ENCODE results near the gene HIVEP2.

HIVEP2 gene

DNA sequence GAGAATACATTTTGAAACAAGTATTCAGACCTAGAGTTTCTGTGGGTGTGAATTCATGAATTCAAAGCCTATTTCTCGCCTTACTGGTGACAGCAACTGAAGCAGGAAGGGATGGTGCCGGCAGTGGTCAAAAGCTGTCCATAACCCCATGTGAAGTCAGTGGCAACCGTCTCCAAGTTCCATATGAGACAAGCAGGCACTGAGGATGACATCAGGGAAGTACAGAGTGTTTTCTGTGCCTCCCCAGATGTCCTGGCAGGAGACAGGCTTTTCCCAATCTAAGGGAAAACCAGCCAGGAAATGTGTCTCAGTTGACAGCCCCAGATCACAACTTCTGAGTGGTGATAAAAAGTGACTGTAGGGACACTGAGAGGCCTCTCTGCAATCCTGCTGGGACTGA is 66.6 kb downstream of the HIVEP2 start:
- TF ChIP-seq, protein P1, sequence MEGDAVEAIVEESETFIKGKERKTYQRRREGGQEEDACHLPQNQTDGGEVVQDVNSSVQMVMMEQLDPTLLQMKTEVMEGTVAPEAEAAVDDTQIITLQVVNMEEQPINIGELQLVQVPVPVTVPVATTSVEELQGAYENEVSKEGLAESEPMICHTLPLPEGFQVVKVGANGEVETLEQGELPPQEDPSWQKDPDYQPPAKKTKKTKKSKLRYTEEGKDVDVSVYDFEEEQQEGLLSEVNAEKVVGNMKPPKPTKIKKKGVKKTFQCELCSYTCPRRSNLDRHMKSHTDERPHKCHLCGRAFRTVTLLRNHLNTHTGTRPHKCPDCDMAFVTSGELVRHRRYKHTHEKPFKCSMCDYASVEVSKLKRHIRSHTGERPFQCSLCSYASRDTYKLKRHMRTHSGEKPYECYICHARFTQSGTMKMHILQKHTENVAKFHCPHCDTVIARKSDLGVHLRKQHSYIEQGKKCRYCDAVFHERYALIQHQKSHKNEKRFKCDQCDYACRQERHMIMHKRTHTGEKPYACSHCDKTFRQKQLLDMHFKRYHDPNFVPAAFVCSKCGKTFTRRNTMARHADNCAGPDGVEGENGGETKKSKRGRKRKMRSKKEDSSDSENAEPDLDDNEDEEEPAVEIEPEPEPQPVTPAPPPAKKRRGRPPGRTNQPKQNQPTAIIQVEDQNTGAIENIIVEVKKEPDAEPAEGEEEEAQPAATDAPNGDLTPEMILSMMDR (IDR thresholded peaks at IDR 0.05) = no peak
- Histone ChIP-seq H3K36me3 (no peaks in the 10 kb centered on the region), H3K9me3 (no peaks in the 10 kb centered on the region), H3K4me3 (no peak overlapping the region), H3K4me1 (peaks cover 0 to 37% (median 3%) of the 10 kb centered on the region in 4 donors), H3K27me3 (no peaks in the 10 kb centered on the region), H3K27ac (no peak overlapping the region)
- DNase-seq = no peak
- intact Hi-C loops (cut with DNase I; ENCODE audit: low total_unique reads) = no loop called here

GRCh38 chr6:142874676-142875075 is 70.3 kb downstream of the HIVEP2 start:
- DNase-seq = no peak
- intact Hi-C loops (cut with DNase I; ENCODE audit: low total_unique reads) = no loop called here
- H3K27ac ChIP-seq = no peak overlapping the region

GRCh38 chr6:142872376-142872775 is 72.6 kb downstream of the HIVEP2 start:
- TF ChIP-seq, protein P1 (IDR thresholded peaks at IDR 0.05) = no peak

More at GRCh38 chr6:142874676-142875075, 70.3 kb downstream of the HIVEP2 start:
- no peaks in the 10 kb centered on the region for H3K27me3 ChIP-seq
- TF ChIP-seq, protein P1 (IDR thresholded peaks at IDR 0.05) = no peak
- H3K4me1 ChIP-seq = peaks cover 0 to 44% (median 9%) of the 10 kb centered on the region in 4 donors
- no peaks in the 10 kb centered on the region for H3K36me3 ChIP-seq
- no peaks in the 10 kb centered on the region for H3K9me3 ChIP-seq
- no peak overlapping the region for H3K4me3 ChIP-seq

GRCh38 chr6:142871910-142872331 is 73.1 kb downstream of the HIVEP2 start:
- H3K4me3 ChIP-seq = no peak overlapping the region
- intact Hi-C loops (cut with DNase I; ENCODE audit: low total_unique reads) = no loop called here
- no peaks in the 10 kb centered on the region for H3K27me3 ChIP-seq
- TF ChIP-seq, protein P1 (IDR thresholded peaks at IDR 0.05) = no peak
- no peaks in the 10 kb centered on the region for H3K36me3 ChIP-seq
- H3K9me3 ChIP-seq = no peaks in the 10 kb centered on the region
- H3K4me1 ChIP-seq = peaks cover 0 to 61% (median 12%) of the 10 kb centered on the region in 4 donors
- peak in 1 of 2 donors; percentile 59 for DNase-seq
- peak overlapping the region; percentile 35 to 48 for H3K27ac ChIP-seq

More at GRCh38 chr6:142872376-142872775, 72.6 kb downstream of the HIVEP2 start:
- Histone ChIP-seq H3K4me3 (no peak overlapping the region), H3K9me3 (no peaks in the 10 kb centered on the region), H3K27me3 (no peaks in the 10 kb centered on the region), H3K4me1 (peaks cover 0 to 59% (median 11%) of the 10 kb centered on the region in 4 donors), H3K36me3 (no peaks in the 10 kb centered on the region), H3K27ac (peak overlapping the region; percentile 35 to 48)
- DNase-seq = no peak
- intact Hi-C loops (cut with DNase I; ENCODE audit: low total_unique reads) = no loop called here

DNA sequence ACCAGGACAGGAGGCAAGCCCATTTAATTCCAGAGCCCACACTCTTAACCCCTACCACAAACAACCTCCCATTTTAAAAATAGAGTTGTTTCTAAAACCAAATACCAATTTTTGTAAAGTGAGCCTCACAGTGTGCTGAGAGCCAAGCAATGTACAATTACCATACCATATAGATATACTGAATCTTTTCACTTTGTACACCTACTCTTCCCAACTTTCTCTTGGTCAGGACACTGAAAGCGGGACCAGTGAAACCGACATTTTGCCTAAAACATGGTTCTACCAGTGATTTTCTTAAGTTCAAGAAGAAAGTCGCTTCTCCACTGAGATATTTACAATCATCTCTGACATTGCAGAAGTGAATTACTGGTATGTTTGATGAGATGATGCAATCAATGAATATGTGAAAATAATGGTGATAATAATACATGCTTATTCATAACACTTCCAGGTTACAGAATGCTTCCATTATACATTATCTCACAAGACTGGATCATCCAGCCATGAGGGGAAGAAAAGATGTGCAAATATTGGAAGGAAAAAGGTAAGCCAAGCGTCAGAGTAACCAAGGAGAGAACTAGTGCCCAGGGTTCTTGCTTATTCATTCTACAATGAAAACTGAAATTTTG is 74.1 kb downstream of the HIVEP2 start:
- H3K36me3 ChIP-seq = no peaks in the 10 kb centered on the region
- intact Hi-C loops (cut with DNase I; ENCODE audit: low total_unique reads) = no loop called here
- H3K27ac ChIP-seq = no peak overlapping the region
- no peak overlapping the region for H3K4me3 ChIP-seq
- H3K4me1 ChIP-seq = peaks cover 0 to 61% (median 12%) of the 10 kb centered on the region in 4 donors
- TF ChIP-seq, protein P1 (IDR thresholded peaks at IDR 0.05) = no peak
- H3K9me3 ChIP-seq = no peaks in the 10 kb centered on the region
- no peaks in the 10 kb centered on the region for H3K27me3 ChIP-seq
- no peak for DNase-seq

Measured in tibial artery (tissue), 4 donors.